HG03135 (cell line): ENCODE measurements around the gene ARX.

ENCODE experiments used
- ATAC-seq: cut with Tn5 transposase; IDR thresholded peaks from one replicate; pipeline ENCODE4 v1.9.1; 2021; ENCODE audit warnings: mild to moderate bottlenecking, moderate library complexity; ENCODE audit not compliant: unreplicated experiment

Gene ARX

DNA sequence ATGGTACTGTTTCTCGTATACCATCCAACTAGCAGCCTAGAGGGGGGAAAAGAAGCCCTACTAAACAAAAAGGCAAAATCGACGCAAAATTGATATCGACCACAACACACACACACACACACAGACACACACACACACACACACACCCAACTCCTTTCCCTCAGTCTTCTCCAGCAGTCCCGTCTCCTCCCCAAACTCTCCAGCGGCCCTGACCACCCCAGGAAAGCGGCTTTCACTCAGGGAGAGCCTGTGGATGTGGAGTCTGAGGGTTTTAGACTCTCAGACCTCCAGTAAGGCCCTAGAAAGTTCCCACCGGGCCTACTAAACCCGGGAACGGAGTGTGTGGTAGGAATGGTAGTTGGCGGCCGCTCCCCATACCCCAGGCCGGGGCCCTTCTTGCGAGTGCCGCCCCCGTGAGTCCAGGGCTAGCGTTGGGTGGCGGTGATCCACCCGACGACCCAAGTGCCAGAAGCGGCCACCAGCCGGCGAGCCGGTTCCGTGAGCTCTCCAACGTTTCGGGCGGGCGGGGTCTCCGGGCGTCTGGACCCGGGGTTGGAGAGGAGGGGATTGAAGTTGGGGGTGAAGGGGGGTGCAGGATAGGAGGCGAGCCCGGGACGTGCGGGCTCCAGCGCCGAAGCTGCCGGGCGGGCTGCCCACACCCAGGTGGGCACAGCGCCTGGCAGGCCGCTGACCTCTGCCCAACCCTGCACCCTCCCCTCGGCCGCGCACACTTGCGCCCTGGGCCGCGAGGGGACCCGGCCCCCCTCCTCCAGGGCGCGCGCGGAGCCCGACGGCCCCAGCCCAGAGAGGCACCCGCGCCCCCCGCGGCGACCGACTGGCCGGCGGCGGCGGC, 13.7 kb downstream of the ARX start:
- no peak for ATAC-seq

- ATAC-seq, result no peak
Measured at GRCh38 chrX:24999511-24999910, 16.3 kb downstream of the ARX start.

DNA sequence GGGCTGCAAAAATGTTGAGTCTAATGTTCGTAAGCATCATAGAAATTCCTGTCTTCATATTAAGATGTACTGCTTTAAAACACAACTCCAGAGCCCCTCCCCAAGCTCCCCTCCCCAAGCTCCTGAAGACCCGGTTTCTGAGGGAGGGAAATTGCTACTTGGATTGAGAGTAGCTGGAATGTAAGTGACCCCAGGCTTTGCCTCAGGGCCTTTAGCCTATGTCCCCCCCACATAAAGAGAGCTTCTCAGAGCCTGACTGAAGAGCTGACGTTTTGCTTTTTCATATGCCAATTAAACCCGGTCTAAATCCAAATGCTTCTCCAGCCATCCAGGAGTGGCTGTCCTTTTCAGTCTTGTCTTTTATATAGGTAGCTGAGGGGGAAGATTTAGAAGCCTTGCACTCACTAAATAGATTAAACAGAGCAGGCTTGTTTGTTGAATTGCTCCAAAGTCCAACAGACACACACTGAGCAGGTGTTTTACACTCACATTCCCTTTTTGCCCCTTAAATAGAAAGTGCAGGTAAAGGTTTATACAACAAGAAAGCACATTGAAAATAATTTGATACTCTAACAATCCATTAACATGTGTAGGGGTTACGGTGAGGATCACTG, 19.6 kb downstream of the ARX start:
- no peak for ATAC-seq

DNA sequence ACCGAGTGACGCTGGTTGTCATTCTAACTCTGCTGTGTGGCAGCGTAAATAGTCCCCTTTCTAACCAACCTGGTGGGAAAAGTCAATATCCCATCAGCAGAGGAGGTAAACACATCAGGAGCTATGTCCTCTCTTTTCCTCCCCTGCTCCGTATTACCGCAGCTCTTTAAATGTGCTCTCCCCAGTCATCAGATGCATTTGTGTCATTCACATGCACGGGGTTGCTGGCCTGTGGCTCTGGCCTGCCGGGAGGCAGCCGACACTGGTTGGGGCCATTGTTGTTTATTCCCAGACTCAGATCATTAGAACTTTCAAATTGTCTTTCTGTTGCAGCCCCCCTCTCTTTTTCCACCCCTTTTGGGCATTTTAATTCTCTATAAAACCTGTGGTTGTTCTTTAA, 21.9 kb downstream of the ARX start:
- no peak for ATAC-seq

- no peak for ATAC-seq
Measured at GRCh38 chrX:24990535-24990934, 25.2 kb downstream of the ARX start.

DNA sequence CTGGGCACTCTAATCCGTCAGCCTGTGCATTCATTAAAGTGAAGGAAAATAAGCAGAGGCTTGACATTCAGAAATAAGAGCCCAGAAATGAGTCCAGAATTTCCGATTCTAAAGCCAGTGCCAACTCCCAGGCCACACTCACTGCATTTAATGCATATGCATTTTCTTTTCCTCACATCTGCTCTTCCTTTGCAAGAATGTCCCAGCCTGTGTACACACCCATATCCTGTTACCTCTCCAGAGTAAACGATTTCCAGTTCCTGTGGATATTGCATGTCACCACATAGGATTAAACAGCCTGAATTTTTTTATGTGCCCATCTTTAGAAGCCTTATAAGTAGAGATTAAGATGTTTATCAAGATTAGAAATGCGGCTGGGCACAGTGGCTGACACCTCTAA, 27.5 kb downstream of the ARX start:
- no peak for ATAC-seq

- no peak for ATAC-seq
Measured at GRCh38 chrX:24987731-24988130, 28.0 kb downstream of the ARX start.

DNA sequence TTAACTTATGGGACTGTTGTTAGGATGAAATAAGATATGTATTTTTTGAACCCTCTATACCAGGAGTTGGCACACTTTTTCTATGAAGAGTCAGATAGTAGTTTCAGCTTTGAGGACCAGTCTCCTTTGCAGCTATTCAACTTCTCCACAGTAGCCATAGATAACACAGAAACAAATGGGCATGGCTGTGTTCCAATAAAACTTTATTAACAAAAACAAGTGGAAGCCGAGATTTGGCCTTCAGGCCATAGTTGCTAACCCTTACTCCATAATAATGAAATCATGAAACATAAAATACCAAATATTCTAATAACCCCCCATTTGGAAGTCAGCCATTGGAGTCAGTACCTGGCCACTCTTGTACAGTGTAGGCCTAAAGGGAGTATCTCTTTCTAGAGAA, 30.6 kb downstream of the ARX start:
- no peak for ATAC-seq

- no peak for ATAC-seq
Measured at GRCh38 chrX:24983931-24984330, 31.8 kb downstream of the ARX start.

- no peak for ATAC-seq
Measured at GRCh38 chrX:24982306-24982965, 33.3 kb downstream of the ARX start.

DNA sequence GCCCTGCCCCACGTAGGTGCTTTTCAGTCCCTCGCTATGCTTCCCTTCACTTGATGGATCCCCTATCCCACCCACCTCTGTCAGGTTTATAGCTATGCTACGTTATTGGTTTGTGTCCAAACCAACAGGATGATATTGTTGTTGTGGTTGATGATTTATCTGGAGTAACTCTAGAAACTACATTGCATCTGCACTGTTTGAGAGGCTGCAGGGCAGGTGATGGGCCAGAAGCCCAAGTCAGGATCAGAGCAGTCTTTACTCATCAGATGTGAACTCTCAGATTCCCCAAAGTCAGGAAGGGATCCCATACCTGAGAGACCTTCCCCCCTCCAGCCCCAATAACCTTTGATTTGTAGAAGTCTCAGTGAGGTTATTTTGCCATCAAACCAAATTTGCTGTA, 34.7 kb downstream of the ARX start:
- ATAC-seq, result no peak

GRCh38 chrX:24979081-24979480, 36.7 kb downstream of the ARX start:
- no peak for ATAC-seq

DNA sequence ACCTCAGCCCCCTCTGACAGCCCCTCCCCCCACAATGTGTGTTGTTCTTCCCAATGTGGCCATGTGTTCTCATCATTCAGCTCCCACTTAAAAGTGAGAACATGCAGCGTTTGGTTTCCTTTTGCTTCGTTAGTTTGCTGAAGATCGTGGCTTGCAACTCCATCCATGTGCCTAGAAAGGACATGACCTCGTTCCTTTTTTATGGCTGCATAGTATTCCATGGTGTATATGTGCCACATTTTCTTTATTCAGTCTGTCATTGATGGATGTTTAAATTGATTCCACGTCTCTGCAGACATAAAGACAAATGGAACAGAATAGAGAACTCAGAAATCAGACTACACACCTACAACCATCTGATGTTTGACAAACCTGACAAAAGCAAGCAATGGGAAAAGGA, 46.0 kb downstream of the ARX start:
- ATAC-seq, result no peak

GRCh38 chrX:24965372-24965771, 50.4 kb downstream of the ARX start:
- ATAC-seq, result no peak

- no peak for ATAC-seq
Measured at GRCh38 chrX:24963823-24964222, 51.9 kb downstream of the ARX start.

GRCh38 chrX:24961809-24962208, 54.0 kb downstream of the ARX start:
- no peak for ATAC-seq

- ATAC-seq, result no peak
Measured at GRCh38 chrX:24956828-24957227, 58.9 kb downstream of the ARX start.

GRCh38 chrX:24955372-24955930, 60.3 kb downstream of the ARX start:
- ATAC-seq, result no peak

DNA sequence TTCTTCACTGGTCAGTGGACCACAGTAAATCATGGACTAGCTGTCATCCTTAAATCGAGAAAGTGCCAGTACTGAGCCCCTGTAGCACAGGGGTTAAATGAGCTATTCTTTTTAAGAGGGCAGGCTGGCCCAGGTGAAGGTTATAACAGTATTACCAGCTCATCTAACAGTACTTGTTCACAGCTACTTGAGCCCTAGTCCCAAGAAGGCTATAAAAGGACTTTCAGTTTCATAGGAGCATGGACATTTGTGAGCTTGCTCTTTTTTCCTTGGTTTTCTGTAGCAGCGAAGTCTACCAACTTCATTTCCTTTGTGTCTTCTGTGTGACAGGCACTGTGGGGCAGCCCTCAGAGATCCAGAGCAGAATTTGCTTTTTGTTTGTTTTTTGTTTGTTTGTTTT, 61.0 kb downstream of the ARX start:
- ATAC-seq, result no peak
